ENCODE measurements around the gene FAAH. TPM values are rescaled to one million over a fixed set of nuclear protein-coding genes. Genes with fewer than 3 reads are reported as not detected.

The FAAH gene
- total RNA-seq, 4 donors from 2014 or later: 103 to 199 (median 152) TPM

DNA sequence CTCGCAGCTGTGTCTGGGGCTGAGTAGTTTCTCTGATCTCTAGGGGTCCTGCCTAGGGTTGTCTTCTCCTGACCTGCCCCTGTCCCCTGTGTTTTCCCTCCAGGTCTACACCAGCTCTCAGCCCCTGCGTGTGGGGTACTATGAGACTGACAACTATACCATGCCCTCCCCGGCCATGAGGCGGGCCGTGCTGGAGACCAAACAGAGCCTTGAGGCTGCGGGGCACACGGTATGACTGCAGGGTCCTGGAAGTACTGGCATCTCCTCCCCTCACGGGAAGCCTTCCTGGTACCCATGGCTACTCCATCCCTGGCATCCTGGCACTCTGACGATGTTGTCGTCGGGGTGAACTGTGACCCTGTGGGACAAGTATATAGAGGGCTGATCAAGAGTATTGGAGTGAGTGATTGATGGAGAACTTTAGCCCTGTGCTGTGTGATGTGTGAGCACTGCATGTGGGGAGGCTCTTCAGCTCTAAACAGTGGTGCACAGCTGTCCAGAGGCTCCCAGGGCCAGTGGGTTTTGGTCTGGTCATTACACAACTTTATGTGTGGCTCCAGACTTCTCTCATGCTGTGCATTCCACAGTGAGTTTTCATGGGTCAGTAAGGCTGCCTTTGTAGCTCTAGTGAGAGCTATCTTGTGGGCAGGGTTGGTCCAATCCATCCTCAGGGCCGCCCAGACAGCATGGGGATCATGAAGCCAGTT lies 14.4 kb downstream of the FAAH start:
- no peaks in the 10 kb centered on the region for H3K27me3 ChIP-seq
- 91 to 94% methylated on average over 9 to 11 of the region's 12 CpGs for WGBS, 2 donors
- no peak overlapping the region for H3K4me3 ChIP-seq (replicated peaks in 1 of 3)
- DNase-seq: no peak
- intact Hi-C loops (cut with DNase I): no loop called here
- H3K4me1 ChIP-seq: peaks cover 5% of the 10 kb centered on the region in 2 donors
- TF ChIP-seq POLR2A (IDR thresholded peaks at IDR 0.05): no peak
- TF ChIP-seq, protein P1, sequence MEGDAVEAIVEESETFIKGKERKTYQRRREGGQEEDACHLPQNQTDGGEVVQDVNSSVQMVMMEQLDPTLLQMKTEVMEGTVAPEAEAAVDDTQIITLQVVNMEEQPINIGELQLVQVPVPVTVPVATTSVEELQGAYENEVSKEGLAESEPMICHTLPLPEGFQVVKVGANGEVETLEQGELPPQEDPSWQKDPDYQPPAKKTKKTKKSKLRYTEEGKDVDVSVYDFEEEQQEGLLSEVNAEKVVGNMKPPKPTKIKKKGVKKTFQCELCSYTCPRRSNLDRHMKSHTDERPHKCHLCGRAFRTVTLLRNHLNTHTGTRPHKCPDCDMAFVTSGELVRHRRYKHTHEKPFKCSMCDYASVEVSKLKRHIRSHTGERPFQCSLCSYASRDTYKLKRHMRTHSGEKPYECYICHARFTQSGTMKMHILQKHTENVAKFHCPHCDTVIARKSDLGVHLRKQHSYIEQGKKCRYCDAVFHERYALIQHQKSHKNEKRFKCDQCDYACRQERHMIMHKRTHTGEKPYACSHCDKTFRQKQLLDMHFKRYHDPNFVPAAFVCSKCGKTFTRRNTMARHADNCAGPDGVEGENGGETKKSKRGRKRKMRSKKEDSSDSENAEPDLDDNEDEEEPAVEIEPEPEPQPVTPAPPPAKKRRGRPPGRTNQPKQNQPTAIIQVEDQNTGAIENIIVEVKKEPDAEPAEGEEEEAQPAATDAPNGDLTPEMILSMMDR (IDR thresholded peaks at IDR 0.05): no peak
- peaks cover 9 to 32% of the 10 kb centered on the region in 2 donors for H3K36me3 ChIP-seq
- H3K27ac ChIP-seq: no peak overlapping the region
- H3K9me3 ChIP-seq: no peaks in the 10 kb centered on the region

DNA sequence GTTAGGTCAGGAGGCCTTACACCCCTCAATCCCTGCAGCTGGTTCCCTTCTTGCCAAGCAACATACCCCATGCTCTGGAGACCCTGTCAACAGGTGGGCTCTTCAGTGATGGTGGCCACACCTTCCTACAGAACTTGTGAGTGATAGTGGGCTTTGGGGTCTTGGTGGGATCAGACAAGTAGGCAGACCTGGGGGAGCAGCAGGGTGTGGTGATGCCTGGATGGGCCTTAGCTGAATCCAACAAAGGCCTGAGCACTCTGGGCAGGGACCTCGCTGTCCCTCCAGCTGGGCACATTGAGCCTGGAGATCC lies 14.9 kb downstream of the FAAH start:
- 100% methylated on average over 1 of the region's 1 CpG for WGBS, 2 donors
- TF ChIP-seq, protein P1 (IDR thresholded peaks at IDR 0.05): no peak
- TF ChIP-seq POLR2A (IDR thresholded peaks at IDR 0.05): no peak

DNA sequence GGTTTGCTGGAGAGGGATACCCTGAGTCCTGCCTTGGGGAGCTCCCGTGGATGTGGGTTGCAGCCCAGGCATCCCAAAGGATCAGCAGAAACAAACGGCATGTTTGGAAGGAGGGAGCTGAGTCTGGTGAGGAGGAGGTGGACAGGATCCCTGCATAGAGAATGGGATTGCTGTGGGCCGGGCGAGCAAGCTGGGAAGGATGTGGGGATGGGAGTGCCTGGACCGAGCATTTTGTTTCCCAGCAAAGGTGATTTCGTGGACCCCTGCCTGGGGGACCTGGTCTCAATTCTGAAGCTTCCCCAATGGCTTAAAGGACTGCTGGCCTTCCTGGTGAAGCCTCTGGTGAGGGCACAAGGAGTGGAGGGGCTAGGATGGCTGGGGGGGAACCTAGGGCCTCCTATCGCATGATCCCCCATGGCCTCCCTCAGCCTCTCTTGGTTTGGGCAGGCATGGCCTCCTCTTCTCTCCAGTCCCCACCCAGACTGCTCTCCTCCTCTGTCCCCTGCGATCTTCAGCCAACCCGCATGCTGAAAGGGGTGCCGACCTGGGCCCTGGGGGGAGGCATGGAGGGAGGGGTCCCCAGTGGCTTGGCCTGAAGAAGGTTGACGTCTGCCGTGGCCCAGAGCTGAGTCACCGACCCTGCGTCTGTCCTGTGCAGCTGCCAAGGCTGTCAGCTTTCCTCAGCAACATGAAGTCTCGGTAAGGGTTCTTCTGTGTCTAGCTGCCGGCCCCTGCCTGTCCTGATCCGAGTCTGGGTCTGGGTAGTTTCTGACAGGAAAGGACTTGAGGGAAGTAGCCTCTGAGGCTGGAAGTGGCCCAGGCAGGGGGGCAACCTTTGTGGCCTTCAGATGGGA lies 16.3 kb downstream of the FAAH start:
- WGBS, 2 donors: 91 to 94% methylated on average over 17 of the region's 17 CpGs
- Histone ChIP-seq H3K27me3 (no peaks in the 10 kb centered on the region), H3K36me3 (peaks cover 16 to 36% of the 10 kb centered on the region in 2 donors), H3K27ac (no peak overlapping the region), H3K4me1 (peaks cover 5% of the 10 kb centered on the region in 2 donors), H3K9me3 (no peaks in the 10 kb centered on the region), H3K4me3 (replicated peaks in 1 of 3) (no peak overlapping the region)
- intact Hi-C loops (cut with DNase I): no loop called here
- DNase-seq: no peak
- TF ChIP-seq POLR2A (IDR thresholded peaks at IDR 0.05): no peak
- TF ChIP-seq, protein P1 (IDR thresholded peaks at IDR 0.05): no peak

More for the DNA sequence above, 14.9 kb downstream of the FAAH start:
- H3K36me3 ChIP-seq: peaks cover 14 to 36% of the 10 kb centered on the region in 2 donors
- intact Hi-C loops (cut with DNase I): no loop called here
- no peaks in the 10 kb centered on the region for H3K9me3 ChIP-seq
- H3K27ac ChIP-seq: no peak overlapping the region
- H3K4me1 ChIP-seq: peaks cover 5% of the 10 kb centered on the region in 2 donors
- no peaks in the 10 kb centered on the region for H3K27me3 ChIP-seq
- DNase-seq: no peak
- no peak overlapping the region for H3K4me3 ChIP-seq (replicated peaks in 1 of 3)

DNA sequence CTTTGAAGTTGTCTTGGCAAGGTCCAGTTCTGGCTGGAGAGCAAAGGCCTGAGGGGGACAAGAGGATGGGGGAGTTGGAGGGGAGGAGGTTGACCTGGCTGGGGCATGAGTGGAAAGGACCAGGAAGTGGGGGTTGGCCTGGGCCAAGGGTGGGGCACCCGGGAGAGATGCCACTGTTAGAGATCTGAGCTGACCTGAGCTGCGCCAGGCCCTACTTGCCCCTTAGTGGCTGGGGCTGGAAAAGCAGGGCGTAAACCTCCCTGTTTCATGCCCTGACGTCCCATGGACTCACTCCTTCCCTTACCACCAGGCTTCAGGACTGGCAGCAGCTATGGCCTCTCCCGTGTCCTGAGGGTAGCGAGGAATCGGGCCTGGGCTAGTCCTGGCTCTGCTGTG lies 16.9 kb downstream of the FAAH start:
- Histone ChIP-seq H3K27me3 (no peaks in the 10 kb centered on the region), H3K36me3 (peaks cover 16 to 36% of the 10 kb centered on the region in 2 donors), H3K4me3 (replicated peaks in 1 of 3) (no peak overlapping the region), H3K27ac (no peak overlapping the region), H3K4me1 (peaks cover 3 to 4% of the 10 kb centered on the region in 2 donors), H3K9me3 (no peaks in the 10 kb centered on the region)
- TF ChIP-seq, protein P1 (IDR thresholded peaks at IDR 0.05): no peak
- TF ChIP-seq POLR2A (IDR thresholded peaks at IDR 0.05): no peak
- DNase-seq: no peak
- intact Hi-C loops (cut with DNase I): no loop called here
- 94 to 96% methylated on average over 7 of the region's 7 CpGs for WGBS, 2 donors
